Measurements from ENCODE around the gene ZNF418.

DNA sequence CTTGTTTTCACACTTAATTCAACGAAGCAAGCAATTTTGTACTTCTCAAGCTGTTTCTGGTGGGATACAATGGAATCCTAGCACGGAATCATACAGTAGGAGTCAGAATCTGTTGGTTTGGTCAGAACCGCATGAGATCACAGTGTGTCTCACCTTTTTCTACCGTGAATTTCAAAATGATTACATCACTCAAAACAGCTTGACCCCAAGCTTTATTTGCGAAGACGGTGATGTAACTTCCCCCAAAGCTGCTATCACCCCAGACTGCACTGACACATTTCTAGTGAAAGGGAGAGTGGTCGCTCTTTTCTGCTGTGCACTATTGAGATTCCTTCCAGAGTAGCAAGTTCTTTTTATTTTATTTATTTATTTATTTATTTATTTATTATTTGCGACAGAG lies 29.6 kb upstream of the ZNF418 start:
- TF ChIP-seq CTCF (IDR thresholded peaks at IDR 0.05) (no peak), POLR2A (IDR thresholded peaks at IDR 0.05) (no peak)

Data from testis (tissue), 2 donors.